ENCODE results near the gene EDC3.
A peak's percentile ranks its signal among the peaks of the same experiment; 100 is the strongest.

EDC3 gene

DNA sequence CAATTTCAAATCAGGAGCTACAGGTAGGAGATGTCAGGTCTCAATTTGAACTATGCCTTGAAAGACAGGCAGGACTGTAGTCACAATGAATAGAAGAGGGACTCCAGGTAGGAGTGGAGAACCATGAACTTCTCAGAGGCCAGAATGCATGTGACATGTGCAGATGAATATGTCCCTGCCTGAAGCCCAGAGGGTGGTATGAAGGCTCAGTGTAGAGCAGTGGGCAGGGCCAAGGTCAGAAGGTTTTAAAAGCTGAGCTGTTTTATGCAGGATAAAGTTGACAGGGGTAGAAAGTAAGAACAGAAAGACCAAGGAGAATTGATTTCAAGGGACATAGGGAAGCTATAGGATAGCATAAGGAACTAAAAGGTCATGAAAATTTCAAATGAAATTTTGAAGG lies 49.3 kb downstream of the EDC3 start:
- TF ChIP-seq TAF1 (IDR thresholded peaks at IDR 0.05; ENCODE audit: borderline replicate concordance, low read depth, low read length) (no peak), POLR2A (IDR thresholded peaks at IDR 0.05; ENCODE audit: low read depth, low read length) (no peak), POLR2AphosphoS5 (IDR thresholded peaks at IDR 0.05; ENCODE audit: low read depth, low read length) (no peak)
- FAIRE-seq (no peak), DNase-seq (ENCODE audit: insufficient read length) (no peak)

- FAIRE-seq: no peak
- TF ChIP-seq TAF1 (IDR thresholded peaks at IDR 0.05; ENCODE audit: borderline replicate concordance, low read depth, low read length) (no peak), POLR2A (IDR thresholded peaks at IDR 0.05; ENCODE audit: low read depth, low read length) (no peak), POLR2AphosphoS5 (IDR thresholded peaks at IDR 0.05; ENCODE audit: low read depth, low read length) (no peak)
- DNase-seq (ENCODE audit: insufficient read length): no peak
Observed at GRCh38 chr15:74643665-74644204, 52.1 kb downstream of the EDC3 start.

GRCh38 chr15:74642734-74643664 lies 52.8 kb downstream of the EDC3 start:
- TF ChIP-seq TAF1 (IDR thresholded peaks at IDR 0.05; ENCODE audit: borderline replicate concordance, low read depth, low read length): no peak
- FAIRE-seq (no peak), DNase-seq (ENCODE audit: insufficient read length) (no peak)

GRCh38 chr15:74642348-74642733 lies 53.5 kb downstream of the EDC3 start:
- TF ChIP-seq POLR2AphosphoS5 (IDR thresholded peaks at IDR 0.05; ENCODE audit: low read depth, low read length): no peak
- no peak for DNase-seq (ENCODE audit: insufficient read length)
- FAIRE-seq: no peak

DNA sequence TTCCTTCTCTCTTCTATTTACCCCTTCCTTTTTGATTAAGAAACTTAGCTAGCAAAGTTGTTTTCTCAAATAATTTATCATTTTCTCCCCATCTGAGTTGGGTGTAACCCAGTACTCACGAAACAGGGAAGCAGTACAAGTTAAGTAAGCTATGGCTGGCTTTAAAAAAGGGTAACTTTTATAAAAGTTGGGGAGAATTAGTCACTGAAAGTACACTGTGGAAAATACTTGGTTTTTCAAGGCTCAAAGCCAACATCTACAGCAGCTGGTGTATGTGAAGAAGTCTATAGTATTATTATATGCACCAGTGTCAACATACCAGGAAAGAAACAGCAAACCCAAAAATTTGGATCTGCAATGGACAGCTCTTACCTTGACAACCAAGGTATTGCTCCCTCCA lies 54.7 kb downstream of the EDC3 start:
- FAIRE-seq (no peak), DNase-seq (ENCODE audit: insufficient read length) (no peak)
- TF ChIP-seq TAF1 (IDR thresholded peaks at IDR 0.05; ENCODE audit: borderline replicate concordance, low read depth, low read length) (no peak), POLR2A (IDR thresholded peaks at IDR 0.05; ENCODE audit: low read depth, low read length) (no peak), POLR2AphosphoS5 (IDR thresholded peaks at IDR 0.05; ENCODE audit: low read depth, low read length) (no peak)

- FAIRE-seq: no peak
Observed at GRCh38 chr15:74636984-74637383, 58.8 kb downstream of the EDC3 start.

DNA sequence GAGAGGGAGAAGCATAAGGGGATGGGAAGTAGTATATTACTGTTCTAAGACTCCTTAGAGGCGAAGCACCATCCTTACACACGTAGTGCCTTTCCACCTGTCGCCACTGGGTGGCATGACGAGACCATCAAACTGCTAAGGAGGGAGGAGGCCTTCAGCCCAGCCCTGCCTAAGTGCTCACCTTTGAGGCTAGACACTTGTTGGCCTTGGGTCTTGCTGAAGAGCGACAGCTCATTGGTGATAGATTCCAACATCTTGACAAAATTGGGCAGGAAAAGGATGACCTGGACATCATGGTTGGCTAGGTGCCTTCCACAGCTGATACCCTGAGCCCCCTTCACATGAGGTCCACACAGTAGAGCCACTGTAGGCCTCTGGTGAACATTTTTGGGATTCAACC lies 60.6 kb downstream of the EDC3 start:
- FAIRE-seq: peak; percentile 84
- TF ChIP-seq TAF1 (IDR thresholded peaks at IDR 0.05; ENCODE audit: borderline replicate concordance, low read depth, low read length) (no peak), POLR2AphosphoS5 (IDR thresholded peaks at IDR 0.05; ENCODE audit: low read depth, low read length) (no peak), POLR2A (IDR thresholded peaks at IDR 0.05; ENCODE audit: low read depth, low read length) (no peak)
- peak; percentile 64 for DNase-seq (ENCODE audit: insufficient read length)

More at GRCh38 chr15:74636984-74637383, 58.8 kb downstream of the EDC3 start:
- DNase-seq (ENCODE audit: insufficient read length): no peak
- TF ChIP-seq TAF1 (IDR thresholded peaks at IDR 0.05; ENCODE audit: borderline replicate concordance, low read depth, low read length) (no peak), POLR2A (IDR thresholded peaks at IDR 0.05; ENCODE audit: low read depth, low read length) (no peak), POLR2AphosphoS5 (IDR thresholded peaks at IDR 0.05; ENCODE audit: low read depth, low read length) (no peak)

DNA sequence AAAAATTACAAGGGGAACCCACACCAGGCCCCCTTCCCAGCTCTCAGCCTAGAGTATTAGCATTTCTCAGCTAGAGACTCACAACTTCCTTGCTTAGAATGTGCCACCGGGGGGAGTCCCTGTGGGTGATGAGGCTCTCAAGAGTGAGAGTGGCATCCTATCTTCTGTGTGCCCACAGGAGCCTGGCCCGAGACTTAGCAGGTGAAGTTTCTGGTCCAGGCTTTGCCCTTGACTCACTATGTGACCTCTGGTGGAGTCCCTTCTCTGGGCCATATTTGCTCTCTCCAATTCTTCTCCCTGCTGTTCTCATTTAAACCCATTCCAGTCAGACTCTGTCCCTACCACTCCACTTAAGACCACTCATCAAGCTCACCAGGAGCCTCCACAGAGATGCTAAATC lies 62.0 kb downstream of the EDC3 start:
- FAIRE-seq: no peak
- no peak for DNase-seq (ENCODE audit: insufficient read length)
- TF ChIP-seq POLR2AphosphoS5 (IDR thresholded peaks at IDR 0.05; ENCODE audit: low read depth, low read length): no peak
- TF ChIP-seq TAF1 (IDR thresholded peaks at IDR 0.05; ENCODE audit: borderline replicate concordance, low read depth, low read length): no peak
- no peak for TF ChIP-seq POLR2A (IDR thresholded peaks at IDR 0.05; ENCODE audit: low read depth, low read length)

DNA sequence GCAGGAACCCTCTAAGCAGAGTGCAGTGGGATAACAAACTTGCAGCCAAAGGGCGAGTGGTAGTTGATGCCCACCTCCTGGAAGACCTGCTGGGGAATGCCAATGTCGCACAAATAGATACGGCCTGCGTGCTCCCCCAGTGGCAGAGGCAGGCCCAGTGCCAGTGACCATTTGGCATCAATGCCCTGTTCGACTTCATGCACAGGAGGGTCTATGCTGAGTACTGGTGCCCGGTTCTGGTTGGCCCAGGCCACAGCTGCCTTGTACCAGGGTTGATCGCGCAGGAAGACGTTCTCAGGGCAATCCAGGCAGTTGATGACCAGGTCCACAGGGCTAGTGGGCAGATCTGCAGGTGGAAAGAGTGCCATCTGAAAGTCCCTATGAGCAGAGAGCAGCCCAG lies 63.2 kb downstream of the EDC3 start:
- FAIRE-seq (no peak), DNase-seq (ENCODE audit: insufficient read length) (no peak)
- TF ChIP-seq TAF1 (IDR thresholded peaks at IDR 0.05; ENCODE audit: borderline replicate concordance, low read depth, low read length): no peak
- no peak for TF ChIP-seq POLR2AphosphoS5 (IDR thresholded peaks at IDR 0.05; ENCODE audit: low read depth, low read length)
- no peak for TF ChIP-seq POLR2A (IDR thresholded peaks at IDR 0.05; ENCODE audit: low read depth, low read length)

DNA sequence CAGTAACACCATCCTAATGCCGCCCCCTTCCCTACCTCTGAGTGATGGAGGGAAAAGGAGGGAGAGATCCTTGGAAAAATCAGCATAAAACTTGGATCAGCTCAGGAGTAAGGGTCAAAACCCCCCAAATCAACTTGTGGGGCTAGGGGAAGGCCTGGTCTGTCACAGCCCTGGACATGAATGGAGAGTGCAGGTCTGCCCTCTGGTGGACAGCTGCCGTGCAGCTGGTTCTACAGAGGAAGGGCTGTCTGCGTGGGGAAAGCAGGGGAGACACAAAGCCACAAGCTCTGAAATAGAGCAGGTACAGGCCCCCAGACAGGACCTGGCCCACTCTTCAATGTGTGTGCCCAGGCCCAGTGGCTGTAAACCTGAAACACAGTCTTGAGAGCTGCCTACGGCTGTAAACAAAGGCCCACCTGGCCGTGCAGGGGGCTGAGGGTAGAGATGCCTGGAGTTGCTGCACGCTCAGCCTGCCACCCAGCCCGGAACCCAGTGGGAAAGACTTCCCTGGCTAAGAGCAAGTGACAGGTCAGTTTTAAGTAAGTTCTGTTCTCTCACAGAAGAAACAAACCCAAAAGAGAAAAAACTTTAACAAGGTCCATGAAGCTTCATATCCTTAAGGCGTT lies 63.8 kb downstream of the EDC3 start:
- no peak for TF ChIP-seq POLR2A (IDR thresholded peaks at IDR 0.05; ENCODE audit: low read depth, low read length)
- TF ChIP-seq TAF1 (IDR thresholded peaks at IDR 0.05; ENCODE audit: borderline replicate concordance, low read depth, low read length): no peak
- no peak for TF ChIP-seq POLR2AphosphoS5 (IDR thresholded peaks at IDR 0.05; ENCODE audit: low read depth, low read length)
- peak; percentile 93 for FAIRE-seq
- DNase-seq (ENCODE audit: insufficient read length): peak; percentile 73

DNA sequence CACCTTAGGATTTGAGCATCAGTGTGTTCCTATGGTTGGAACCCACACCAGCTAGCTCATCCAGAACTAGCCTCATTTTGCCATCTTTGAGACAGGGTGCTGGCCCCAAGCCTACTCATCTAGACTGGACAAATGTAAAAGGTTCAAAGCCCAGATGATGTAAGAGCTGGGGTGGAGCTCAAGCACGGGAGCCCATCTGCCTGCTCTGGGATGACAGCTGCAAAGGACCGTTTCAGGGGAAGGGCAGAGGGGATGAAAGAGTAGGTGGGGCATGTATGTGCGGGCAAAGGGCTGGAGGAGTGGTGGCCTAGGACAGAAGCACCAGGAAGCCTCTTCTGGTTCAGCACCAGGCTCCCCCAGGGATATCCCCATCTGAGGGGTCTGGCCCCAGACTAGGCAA lies 64.4 kb downstream of the EDC3 start:
- no peak for FAIRE-seq
- no peak for DNase-seq (ENCODE audit: insufficient read length)
- TF ChIP-seq TAF1 (IDR thresholded peaks at IDR 0.05; ENCODE audit: borderline replicate concordance, low read depth, low read length) (no peak), POLR2A (IDR thresholded peaks at IDR 0.05; ENCODE audit: low read depth, low read length) (no peak), POLR2AphosphoS5 (IDR thresholded peaks at IDR 0.05; ENCODE audit: low read depth, low read length) (no peak)

DNA sequence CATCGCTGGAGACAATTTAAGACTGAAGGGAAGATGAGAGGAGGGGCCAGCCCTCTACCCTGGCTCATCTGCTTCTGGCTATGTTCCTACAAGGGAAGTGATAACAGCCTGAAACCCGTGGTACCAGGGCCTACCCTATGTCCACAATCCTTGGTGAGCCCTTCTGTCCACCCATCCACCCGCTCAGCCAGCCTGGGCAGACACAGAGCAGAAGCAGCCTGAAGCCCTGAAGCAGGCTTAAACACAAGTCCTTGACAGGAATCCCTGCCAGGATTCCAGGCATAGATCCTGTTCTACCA lies 64.8 kb downstream of the EDC3 start:
- TF ChIP-seq POLR2A (IDR thresholded peaks at IDR 0.05; ENCODE audit: low read depth, low read length) (no peak; the same call in 1 of the 2 replicates), TAF1 (IDR thresholded peaks at IDR 0.05; ENCODE audit: borderline replicate concordance, low read depth, low read length) (no peak), POLR2AphosphoS5 (IDR thresholded peaks at IDR 0.05; ENCODE audit: low read depth, low read length) (no peak)
- no peak for FAIRE-seq
- DNase-seq (ENCODE audit: insufficient read length): no peak

Data from GM12892 (cell line).